GM18499 (cell line): ENCODE results near the gene UTP14A.
"Not testable (repeated sequence)": the region's sequence is repeated elsewhere in the genome, so short reads cannot be mapped to it uniquely, and the experiment has no call there.

Source experiments
- ATAC-seq: cut with Tn5 transposase; IDR thresholded peaks from one replicate; pipeline ENCODE4 v1.9.1; 2021; ENCODE audit warnings: moderate number of reproducible peaks; ENCODE audit not compliant: insufficient read depth, unreplicated experiment

UTP14A gene

GRCh38 chrX:129905787-129906580 is at the start of gene UTP14A:
Gene UTP14A, plus strand, starts transcription at chrX:129906164. Its CDS starts 47 bp downstream, at chrX:129906211.
- ATAC-seq, result peak; percentile 82

- not testable (repeated sequence) for ATAC-seq
These were observed 46.8 kb upstream of the UTP14A start for GRCh38 chrX:129859134-129859533.

GRCh38 chrX:129866321-129866720 is 39.6 kb upstream of the UTP14A start:
- ATAC-seq, result not testable (repeated sequence)

- ATAC-seq, result no peak
These were observed 33.4 kb upstream of the UTP14A start for GRCh38 chrX:129872524-129872923.

GRCh38 chrX:129875669-129876068 is 30.3 kb upstream of the UTP14A start:
- no peak for ATAC-seq

GRCh38 chrX:129876771-129877305 is 29.1 kb upstream of the UTP14A start:
- no peak for ATAC-seq

- no peak for ATAC-seq
These were observed 28.6 kb upstream of the UTP14A start for GRCh38 chrX:129877401-129877800.

GRCh38 chrX:129900054-129900453 is 5.9 kb upstream of the UTP14A start:
- no peak for ATAC-seq

GRCh38 chrX:129908636-129909035 is 2.7 kb downstream of the UTP14A start:
- no peak for ATAC-seq

GRCh38 chrX:129925305-129926092 is 19.5 kb downstream of the UTP14A start:
- ATAC-seq, result no peak

GRCh38 chrX:129930941-129931410 is 25.0 kb downstream of the UTP14A start:
- no peak for ATAC-seq

- ATAC-seq, result no peak
These were observed 25.5 kb downstream of the UTP14A start for GRCh38 chrX:129931411-129932015.

- ATAC-seq, result no peak
These were observed 26.3 kb downstream of the UTP14A start for GRCh38 chrX:129932016-129932820.

- no peak for ATAC-seq
These were observed 26.9 kb downstream of the UTP14A start for GRCh38 chrX:129932821-129933321.

- ATAC-seq, result no peak
These were observed 27.7 kb downstream of the UTP14A start for GRCh38 chrX:129933700-129934099.

GRCh38 chrX:129934461-129934860 is 28.5 kb downstream of the UTP14A start:
- no peak for ATAC-seq

GRCh38 chrX:129934952-129935351 is 29.0 kb downstream of the UTP14A start:
- ATAC-seq, result no peak

GRCh38 chrX:129938081-129938480 is 32.1 kb downstream of the UTP14A start:
- ATAC-seq, result no peak

- ATAC-seq, result no peak
These were observed 34.0 kb downstream of the UTP14A start for GRCh38 chrX:129939986-129940385.

GRCh38 chrX:129940721-129941120 is 34.8 kb downstream of the UTP14A start:
- ATAC-seq, result no peak
